Uterus (tissue), 4 donors: ENCODE results near the gene SLC39A3. TPM values are rescaled to one million over a fixed set of nuclear protein-coding genes. Genes with fewer than 3 reads are reported as not detected.

ENCODE experiments used
- DNase-seq, 2 donors: peaks; one replicate each; pipeline ENCODE4 v3.0.0-alpha.2; 2019 to 2020
- H3K27ac ChIP-seq, 2 donors: fragments of 200-600 bp; sonication (generic); 1 replicate in 1 of 2; 2 replicates in 1 of 2; pipeline ENCODE4 v1.5.1; 2016 to 2018
- H3K27me3 ChIP-seq, 2 donors: fragments of 200-600 bp; sonication (generic); one replicate each; pipeline ENCODE4 v1.5.1; 2018 to 2019; ENCODE audit warnings: control low read depth in 1 of 2
- H3K36me3 ChIP-seq, 2 donors: fragments of 200-600 bp; sonication (generic); one replicate each; pipeline ENCODE4 v1.5.1; 2019; ENCODE audit warnings: control low read depth in 1 of 2
- H3K4me1 ChIP-seq, 2 donors: fragments of 200-600 bp; sonication (generic); one replicate each; pipeline ENCODE4 v1.5.1; 2018 to 2019; ENCODE audit warnings: control low read depth in 1 of 2
- H3K4me3 ChIP-seq, 2 donors: fragments of 200-600 bp; sonication (generic); 1 replicate in 1 of 2; 2 replicates in 1 of 2; pipeline ENCODE4 v1.5.1; 2018 to 2019; ENCODE audit warnings: mild to moderate bottlenecking in 1 of 2
- H3K9me3 ChIP-seq, 2 donors: fragments of 200-600 bp; sonication (generic); one replicate each; pipeline ENCODE4 v1.5.1; 2019; ENCODE audit warnings: control low read depth in 1 of 2
- CTCF ChIP-seq, 4 experiments: fragments of 200-600 bp in 2 of 4; fragments of 450-650 bp in 2 of 4; sonication (generic) in 2 of 4; IDR thresholded peaks; one replicate each; pipeline ENCODE4 v1.5.1; 2016 to 2019; ENCODE audit warnings: antibody characterized with exemption in 4 of 4, mild to moderate bottlenecking in 2 of 4, moderate library complexity in 1 of 4
- POLR2A ChIP-seq, 2 donors: fragments of 450-650 bp; IDR thresholded peaks; one replicate each; pipeline ENCODE4 v1.6.1; 2016; ENCODE audit warnings: antibody characterized with exemption in 2 of 2, mild to moderate bottlenecking in 1 of 2, moderate library complexity in 1 of 2
- intact Hi-C: fragments of 100-400 bp; cut with DNase I; formaldehyde crosslinking; loops from one replicate; pipeline ENCODE4 v1.15.1; 2023; ENCODE audit warnings: low total_unique reads
- total RNA-seq, 4 donors: library from RNA; depleted of rRNA in 3 of 4; stranded (reverse); fragments of >200 nt in 3 of 4; gene quantifications; one replicate each; pipeline versions ENCODE4 v1.1.0 to v1.2.4, GENCODE V29; 2014 to 2023
- donor health status: DM: yes; HTN: yes; CAD: no.

The SLC39A3 gene
- total RNA-seq, 4 donors from 2014 or later: 4.7 to 138 (median 28.2) TPM

DNA sequence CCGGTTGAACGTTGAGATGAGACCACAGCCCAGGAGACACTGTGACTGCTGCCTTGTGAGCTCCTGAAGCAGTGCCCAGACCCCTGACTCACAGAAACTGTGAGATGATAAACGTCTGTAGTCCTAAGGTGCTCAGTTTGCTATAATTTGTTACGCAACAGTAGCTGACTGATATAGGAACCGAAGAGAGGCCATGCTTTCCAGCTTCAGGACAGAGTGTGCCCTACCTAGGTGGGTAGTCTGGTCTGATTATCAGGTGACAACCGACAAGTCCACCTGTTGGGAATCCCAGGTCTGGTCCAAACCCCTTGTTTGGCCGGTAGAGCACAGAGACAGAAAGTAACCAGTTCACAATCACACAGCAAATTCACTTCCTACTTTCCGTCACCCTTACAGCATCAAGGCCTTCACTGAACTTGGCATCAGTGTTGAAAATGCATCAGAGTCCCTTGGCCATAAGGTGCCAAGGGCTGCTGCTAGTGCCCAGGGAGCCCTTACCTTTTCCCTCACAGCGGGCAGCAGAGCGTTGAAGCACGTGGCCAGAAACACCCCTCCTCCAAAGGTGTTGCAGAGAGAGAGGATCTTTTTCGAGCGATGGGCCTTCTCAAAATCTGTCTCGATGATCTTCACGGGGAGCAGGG, 3.1 kb downstream of the SLC39A3 start:
- Histone ChIP-seq H3K36me3 (no peaks in the 10 kb centered on the region), H3K27me3 (no peaks in the 10 kb centered on the region), H3K9me3 (no peaks in the 10 kb centered on the region), H3K27ac (no peak overlapping the region), H3K4me3 (no peak overlapping the region), H3K4me1 (peaks cover 0 to 4% of the 10 kb centered on the region in 2 donors)
- TF ChIP-seq POLR2A (IDR thresholded peaks at IDR 0.05) (no peak), CTCF (IDR thresholded peaks at IDR 0.05) (no peak)
- intact Hi-C loops: no loop called here
- DNase-seq: no peak

GRCh38 chr19:2735374-2735773, 4.4 kb downstream of the SLC39A3 start:
- H3K27me3 ChIP-seq: no peaks in the 10 kb centered on the region
- peaks cover 0 to 4% of the 10 kb centered on the region in 2 donors for H3K4me1 ChIP-seq
- no peaks in the 10 kb centered on the region for H3K9me3 ChIP-seq
- no peak overlapping the region for H3K27ac ChIP-seq
- DNase-seq: no peak
- intact Hi-C loops: no loop called here
- H3K4me3 ChIP-seq: no peak overlapping the region
- H3K36me3 ChIP-seq: no peaks in the 10 kb centered on the region
- TF ChIP-seq POLR2A (IDR thresholded peaks at IDR 0.05): no peak
- no peak for TF ChIP-seq CTCF (IDR thresholded peaks at IDR 0.05)

DNA sequence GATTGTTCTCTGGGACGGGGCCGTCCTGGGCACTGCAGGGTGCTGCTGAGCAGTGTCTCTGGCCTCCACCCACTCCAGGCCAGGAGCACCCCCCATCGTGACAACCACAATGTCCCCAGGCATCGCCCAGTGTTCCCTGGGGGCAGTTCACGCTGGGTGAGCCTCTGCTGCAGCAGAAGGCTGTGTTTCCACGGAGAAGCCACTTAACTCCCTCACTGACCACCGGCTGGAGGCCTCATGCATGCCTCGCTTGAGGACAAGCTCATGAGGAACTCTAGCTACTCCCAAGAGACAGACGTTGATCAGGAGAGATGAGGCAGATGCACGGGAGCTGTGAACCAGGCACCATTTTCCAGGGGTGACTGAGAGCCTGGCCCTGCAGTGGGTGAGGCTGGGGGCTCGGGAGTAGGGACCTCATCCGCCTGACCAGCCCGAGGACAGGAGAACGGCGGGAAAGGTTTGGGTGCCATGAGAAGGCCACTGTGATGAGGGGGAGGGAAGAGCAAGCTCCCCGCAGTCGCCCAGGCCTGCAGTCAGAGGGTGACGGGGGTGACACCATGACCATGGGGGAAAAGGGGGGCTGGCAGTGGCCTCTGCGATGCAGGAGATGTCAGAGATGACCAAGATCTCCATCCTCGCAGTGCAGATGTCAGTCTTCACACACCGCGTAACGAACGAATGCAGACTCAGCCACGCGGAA, 5.1 kb downstream of the SLC39A3 start:
- intact Hi-C loops: no loop called here
- no peaks in the 10 kb centered on the region for H3K9me3 ChIP-seq
- no peak overlapping the region for H3K27ac ChIP-seq
- H3K4me3 ChIP-seq: no peak overlapping the region
- H3K4me1 ChIP-seq: peaks cover 0 to 4% of the 10 kb centered on the region in 2 donors
- TF ChIP-seq POLR2A (IDR thresholded peaks at IDR 0.05): no peak
- TF ChIP-seq CTCF (IDR thresholded peaks at IDR 0.05): no peak
- no peaks in the 10 kb centered on the region for H3K36me3 ChIP-seq
- no peaks in the 10 kb centered on the region for H3K27me3 ChIP-seq
- no peak for DNase-seq

DNA sequence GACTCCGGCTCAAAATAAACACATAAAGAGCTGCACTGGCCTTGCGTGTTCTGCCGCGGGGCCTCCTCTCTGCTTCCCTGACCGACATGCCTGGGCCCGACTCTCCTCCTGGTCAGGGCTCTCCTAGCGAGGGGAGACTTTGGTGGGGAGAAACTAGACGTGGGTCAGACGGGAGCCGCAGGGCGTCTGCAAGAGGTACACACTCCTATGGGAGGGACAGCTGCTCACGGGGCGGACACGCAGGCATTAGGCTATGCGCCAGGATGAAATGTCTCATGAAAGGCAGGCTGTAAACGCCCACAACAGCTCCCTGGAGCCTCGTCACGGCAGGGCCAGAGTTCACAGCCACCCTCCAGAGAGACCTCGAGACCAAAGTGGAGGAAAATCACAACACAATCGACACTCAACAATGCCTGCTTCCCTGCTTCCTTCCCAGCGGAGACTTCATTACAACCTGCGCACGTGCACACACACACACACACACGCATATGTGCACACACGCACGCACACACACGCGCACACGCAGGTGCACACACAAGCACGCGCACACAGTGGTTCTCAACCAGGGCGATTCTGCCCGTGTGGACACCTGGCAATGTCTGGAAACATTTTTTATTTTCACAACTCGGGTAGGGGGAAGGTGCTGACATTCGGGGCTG, 5.8 kb downstream of the SLC39A3 start:
- H3K9me3 ChIP-seq: no peaks in the 10 kb centered on the region
- no peaks in the 10 kb centered on the region for H3K36me3 ChIP-seq
- H3K27ac ChIP-seq: no peak overlapping the region
- no peak for TF ChIP-seq CTCF (IDR thresholded peaks at IDR 0.05)
- no peak for TF ChIP-seq POLR2A (IDR thresholded peaks at IDR 0.05)
- intact Hi-C loops: no loop called here
- H3K4me1 ChIP-seq: peaks cover 0 to 4% of the 10 kb centered on the region in 2 donors
- H3K27me3 ChIP-seq: no peaks in the 10 kb centered on the region
- H3K4me3 ChIP-seq: no peak overlapping the region
- DNase-seq: no peak

DNA sequence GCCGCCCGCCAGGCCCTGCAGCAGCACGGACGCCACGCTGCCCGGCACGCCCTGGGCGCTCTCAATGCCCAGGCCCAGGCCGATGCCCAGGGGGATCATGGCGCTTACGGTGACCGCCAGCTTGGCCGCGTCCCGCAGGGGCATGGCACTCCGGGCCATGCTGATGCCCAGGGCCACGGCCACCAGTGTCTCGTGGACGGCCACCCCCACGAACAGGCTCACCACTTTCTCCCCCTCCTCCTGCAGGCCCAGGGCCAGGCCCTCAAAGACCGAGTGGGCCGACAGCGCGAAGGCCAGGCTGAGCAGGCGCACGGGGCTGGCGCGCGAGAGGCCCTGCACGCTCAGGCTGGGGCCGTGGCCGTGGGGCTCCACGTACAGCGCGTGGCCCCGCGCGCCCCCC, 6.9 kb downstream of the SLC39A3 start:
- no peak for TF ChIP-seq CTCF (IDR thresholded peaks at IDR 0.05)
- TF ChIP-seq POLR2A (IDR thresholded peaks at IDR 0.05): no peak
- no peak overlapping the region for H3K4me3 ChIP-seq
- intact Hi-C loops: no loop called here
- peaks cover 0 to 4% of the 10 kb centered on the region in 2 donors for H3K4me1 ChIP-seq
- H3K27ac ChIP-seq: no peak overlapping the region
- H3K9me3 ChIP-seq: no peaks in the 10 kb centered on the region
- no peak for DNase-seq
- no peaks in the 10 kb centered on the region for H3K36me3 ChIP-seq
- no peaks in the 10 kb centered on the region for H3K27me3 ChIP-seq
